Neural cell (in vitro differentiated cells): Measurements from ENCODE around the gene FAIM. TPM values are rescaled to one million over a fixed set of nuclear protein-coding genes. Genes with fewer than 3 reads are reported as not detected.
"Not testable (repeated sequence)": the region's sequence is repeated elsewhere in the genome, so short reads cannot be mapped to it uniquely, and the experiment has no call there.

Experiments used
- H2AFZ ChIP-seq: fragments of 200-600, 300-800 bp; sonication (generic), shearing (Covaris generic); 2 replicates; pipeline ENCODE4 v1.6.0; 2014; ENCODE audit warnings: low read depth, mild to moderate bottlenecking, antibody characterized with exemption, low read length, moderate library complexity
- H3F3A ChIP-seq: fragments of 200-600 bp; shearing (Covaris generic); 2 replicates; pipeline ENCODE4 v1.6.1; 2016; ENCODE audit warnings: mild to moderate bottlenecking, moderate library complexity, mixed read lengths, antibody characterized with exemption, low read length; ENCODE audit not compliant: insufficient read depth, poor library complexity, severe bottlenecking
- H3K27ac ChIP-seq: fragments of 200-600, 300-800 bp; sonication (generic), shearing (Covaris generic); 2 replicates; pipeline ENCODE4 v1.5.1; 2014; ENCODE audit warnings: mild to moderate bottlenecking, low read length, moderate library complexity
- H3K27me3 ChIP-seq: fragments of 300-800, 200-600 bp; sonication (generic), shearing (Covaris generic); 2 replicates; pipeline ENCODE4 v1.6.0; 2014; ENCODE audit warnings: mild to moderate bottlenecking, low read depth, low read length, moderate library complexity; ENCODE audit not compliant: insufficient read depth
- H3K36me3 ChIP-seq: fragments of 300-800, 200-600 bp; sonication (generic), shearing (Covaris generic); 2 replicates; pipeline ENCODE4 v1.5.1; 2014; ENCODE audit warnings: mild to moderate bottlenecking, antibody characterized with exemption, low read length, moderate library complexity; ENCODE audit not compliant: insufficient read depth
- H3K4me2 ChIP-seq: fragments of 300-800, 200-600 bp; sonication (generic), shearing (Covaris generic); 2 replicates; pipeline ENCODE4 v1.6.0; 2014; ENCODE audit warnings: mild to moderate bottlenecking, low read length
- H3K4me3 ChIP-seq: fragments of 300-800, 200-600 bp; sonication (generic), shearing (Covaris generic); 2 replicates; pipeline ENCODE4 v1.5.1; 2014; ENCODE audit warnings: mild to moderate bottlenecking, low read length, moderate library complexity
- H3K79me2 ChIP-seq: fragments of 200-600 bp; shearing (Covaris generic); replicated peaks from 2 replicates; pipeline ENCODE4 v1.6.0; 2014; ENCODE audit warnings: mild to moderate bottlenecking, low read length, moderate library complexity; ENCODE audit not compliant: insufficient read depth
- H3K9ac ChIP-seq: fragments of 300-800, 200-600 bp; sonication (generic), shearing (Covaris generic); 2 replicates; pipeline ENCODE4 v1.6.1; 2016; ENCODE audit warnings: mild to moderate bottlenecking, low read length, mixed read lengths
- H3K9me2 ChIP-seq: fragments of 200-600 bp; shearing (Covaris generic); 2 replicates; pipeline ENCODE4 v1.6.1; 2016; ENCODE audit warnings: mild to moderate bottlenecking, low read length, mixed read lengths; ENCODE audit not compliant: insufficient read depth
- H3K9me3 ChIP-seq: fragments of 200-600, 300-800 bp; sonication (generic), shearing (Covaris generic); 2 replicates; pipeline ENCODE4 v1.6.1; 2016; ENCODE audit warnings: mild to moderate bottlenecking, mixed run types, low read length, moderate library complexity, mixed read lengths
- H4K20me1 ChIP-seq: fragments of 200-600 bp; shearing (Covaris generic); 2 replicates; pipeline ENCODE4 v1.6.1; 2016; ENCODE audit warnings: mild to moderate bottlenecking, mixed run types; ENCODE audit not compliant: insufficient read depth
- EP300 ChIP-seq: fragments of 450-650 bp; conservative IDR thresholded peaks from 2 replicates; pipeline ENCODE4 v1.6.1; 2014; ENCODE audit warnings: antibody characterized with exemption, mild to moderate bottlenecking, moderate library complexity; ENCODE audit not compliant: poor library complexity, severe bottlenecking
- EZH2 ChIP-seq: fragments of 200-600, 300-800 bp; shearing (Covaris generic), sonication (generic); IDR thresholded peaks from 2 replicates; pipeline ENCODE4 v1.6.1; 2014; ENCODE audit warnings: antibody characterized with exemption, low read length, borderline replicate concordance, mild to moderate bottlenecking; ENCODE audit not compliant: insufficient read depth, poor library complexity, severe bottlenecking
- MXI1 ChIP-seq: fragments of 450-650 bp; conservative IDR thresholded peaks from 2 replicates; pipeline ENCODE4 v1.6.1; 2014; ENCODE audit warnings: antibody characterized with exemption, mild to moderate bottlenecking; ENCODE audit not compliant: poor library complexity, severe bottlenecking
- POLR2AphosphoS5 ChIP-seq: IDR thresholded peaks from 2 replicates; pipeline ENCODE4 v1.6.1; 2012
- RAD21 ChIP-seq: fragments of 450-650 bp; conservative IDR thresholded peaks from 2 replicates; pipeline ENCODE4 v1.6.1; 2014; ENCODE audit warnings: antibody characterized with exemption, mild to moderate bottlenecking, moderate library complexity
- SMC3 ChIP-seq: fragments of 450-650 bp; conservative IDR thresholded peaks from 2 replicates; pipeline ENCODE4 v1.6.1; 2014; ENCODE audit warnings: antibody characterized with exemption, mild to moderate bottlenecking, moderate library complexity; ENCODE audit not compliant: poor library complexity
- TAF1 ChIP-seq: IDR thresholded peaks from 2 replicates; pipeline ENCODE4 v1.6.1; 2012; ENCODE audit warnings: low read depth
- polyA plus RNA-seq: library from polyadenylated mRNA; depleted of rRNA; stranded (reverse); fragments of >200 nt; gene quantifications from 2 replicates; pipeline ENCODE4 v1.2.3, GENCODE V29; 2014
- TF ChIP-seq, protein P1 (sequence below): IDR thresholded peaks from 2 replicates; pipeline ENCODE4 v1.6.1; 2012; ENCODE audit warnings: borderline replicate concordance
- TF ChIP-seq, protein P2 (sequence below): fragments of 450-650 bp; IDR thresholded peaks from 2 replicates; pipeline ENCODE4 v1.5.1; 2014; ENCODE audit warnings: antibody characterized with exemption, mild to moderate bottlenecking, moderate library complexity; ENCODE audit not compliant: poor library complexity, severe bottlenecking

Gene FAIM
- polyA plus RNA-seq, 1 donor from 2014 or later = 3.1 TPM

DNA sequence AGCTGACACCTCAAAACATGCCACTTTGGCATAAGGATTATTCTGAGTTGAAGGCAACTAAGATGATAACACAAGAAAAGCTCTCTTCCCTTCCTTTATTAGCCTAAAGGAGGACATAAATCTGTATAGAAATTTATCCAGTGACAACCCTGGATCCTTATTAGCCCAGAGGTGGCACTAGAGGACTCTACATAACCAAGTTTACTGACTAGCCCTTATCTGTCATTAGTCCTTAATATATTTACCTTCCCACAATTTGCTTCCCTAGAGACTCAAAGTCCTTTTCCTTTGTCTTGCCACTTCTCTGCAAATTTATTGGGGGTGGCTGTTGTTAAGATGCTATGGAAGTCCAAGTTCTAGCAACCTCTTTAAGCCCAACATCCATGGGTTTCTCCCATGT, 41.2 kb upstream of the FAIM start:
- TF ChIP-seq, protein P1, sequence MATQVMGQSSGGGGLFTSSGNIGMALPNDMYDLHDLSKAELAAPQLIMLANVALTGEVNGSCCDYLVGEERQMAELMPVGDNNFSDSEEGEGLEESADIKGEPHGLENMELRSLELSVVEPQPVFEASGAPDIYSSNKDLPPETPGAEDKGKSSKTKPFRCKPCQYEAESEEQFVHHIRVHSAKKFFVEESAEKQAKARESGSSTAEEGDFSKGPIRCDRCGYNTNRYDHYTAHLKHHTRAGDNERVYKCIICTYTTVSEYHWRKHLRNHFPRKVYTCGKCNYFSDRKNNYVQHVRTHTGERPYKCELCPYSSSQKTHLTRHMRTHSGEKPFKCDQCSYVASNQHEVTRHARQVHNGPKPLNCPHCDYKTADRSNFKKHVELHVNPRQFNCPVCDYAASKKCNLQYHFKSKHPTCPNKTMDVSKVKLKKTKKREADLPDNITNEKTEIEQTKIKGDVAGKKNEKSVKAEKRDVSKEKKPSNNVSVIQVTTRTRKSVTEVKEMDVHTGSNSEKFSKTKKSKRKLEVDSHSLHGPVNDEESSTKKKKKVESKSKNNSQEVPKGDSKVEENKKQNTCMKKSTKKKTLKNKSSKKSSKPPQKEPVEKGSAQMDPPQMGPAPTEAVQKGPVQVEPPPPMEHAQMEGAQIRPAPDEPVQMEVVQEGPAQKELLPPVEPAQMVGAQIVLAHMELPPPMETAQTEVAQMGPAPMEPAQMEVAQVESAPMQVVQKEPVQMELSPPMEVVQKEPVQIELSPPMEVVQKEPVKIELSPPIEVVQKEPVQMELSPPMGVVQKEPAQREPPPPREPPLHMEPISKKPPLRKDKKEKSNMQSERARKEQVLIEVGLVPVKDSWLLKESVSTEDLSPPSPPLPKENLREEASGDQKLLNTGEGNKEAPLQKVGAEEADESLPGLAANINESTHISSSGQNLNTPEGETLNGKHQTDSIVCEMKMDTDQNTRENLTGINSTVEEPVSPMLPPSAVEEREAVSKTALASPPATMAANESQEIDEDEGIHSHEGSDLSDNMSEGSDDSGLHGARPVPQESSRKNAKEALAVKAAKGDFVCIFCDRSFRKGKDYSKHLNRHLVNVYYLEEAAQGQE = no peak
- TF ChIP-seq POLR2AphosphoS5 (no peak), RAD21 (no peak), SMC3 (no peak), EZH2 (no peak), EP300 (no peak), TAF1 (no peak)
- no peak overlapping the region for H3K4me2 ChIP-seq
- no peak overlapping the region for H3K27ac ChIP-seq
- no peaks in the 10 kb centered on the region for H3F3A ChIP-seq
- no peaks in the 10 kb centered on the region for H3K79me2 ChIP-seq
- H3K4me3 ChIP-seq = no peak overlapping the region
- H3K9ac ChIP-seq = no peak overlapping the region
- no peaks in the 10 kb centered on the region for H4K20me1 ChIP-seq
- H3K36me3 ChIP-seq = no peaks in the 10 kb centered on the region
- H3K27me3 ChIP-seq = no peaks in the 10 kb centered on the region
- no peaks in the 10 kb centered on the region for H3K9me2 ChIP-seq
- H3K9me3 ChIP-seq = no peaks in the 10 kb centered on the region
- H2AFZ ChIP-seq = no peak overlapping the region

DNA sequence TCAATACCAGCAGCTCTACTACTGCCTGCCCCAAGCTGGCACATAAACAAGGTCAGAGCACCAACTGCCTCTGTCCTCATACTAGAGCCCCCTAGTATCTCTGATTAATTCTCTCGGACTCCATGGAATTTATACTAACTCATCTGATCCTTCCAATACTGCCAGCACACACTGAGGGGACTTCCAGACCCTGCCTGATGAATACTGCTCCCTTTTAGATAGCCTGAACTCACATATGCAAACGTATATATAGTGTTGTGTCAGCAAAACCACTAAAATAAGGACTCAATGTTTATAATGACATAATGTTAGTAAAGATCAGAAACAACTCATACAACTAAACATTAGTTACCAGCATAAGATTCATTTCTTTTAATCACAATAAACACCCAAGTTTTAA, 39.5 kb upstream of the FAIM start:
- H3K27me3 ChIP-seq = no peaks in the 10 kb centered on the region
- no peaks in the 10 kb centered on the region for H3K36me3 ChIP-seq
- H3F3A ChIP-seq = no peaks in the 10 kb centered on the region
- H2AFZ ChIP-seq = no peak overlapping the region
- no peaks in the 10 kb centered on the region for H3K9me2 ChIP-seq
- no peak overlapping the region for H3K27ac ChIP-seq
- no peak overlapping the region for H3K9ac ChIP-seq
- H4K20me1 ChIP-seq = no peaks in the 10 kb centered on the region
- no peak overlapping the region for H3K4me2 ChIP-seq
- TF ChIP-seq POLR2AphosphoS5 (no peak), MXI1 (no peak)
- no peaks in the 10 kb centered on the region for H3K9me3 ChIP-seq
- H3K79me2 ChIP-seq = no peaks in the 10 kb centered on the region
- no peak overlapping the region for H3K4me3 ChIP-seq

DNA sequence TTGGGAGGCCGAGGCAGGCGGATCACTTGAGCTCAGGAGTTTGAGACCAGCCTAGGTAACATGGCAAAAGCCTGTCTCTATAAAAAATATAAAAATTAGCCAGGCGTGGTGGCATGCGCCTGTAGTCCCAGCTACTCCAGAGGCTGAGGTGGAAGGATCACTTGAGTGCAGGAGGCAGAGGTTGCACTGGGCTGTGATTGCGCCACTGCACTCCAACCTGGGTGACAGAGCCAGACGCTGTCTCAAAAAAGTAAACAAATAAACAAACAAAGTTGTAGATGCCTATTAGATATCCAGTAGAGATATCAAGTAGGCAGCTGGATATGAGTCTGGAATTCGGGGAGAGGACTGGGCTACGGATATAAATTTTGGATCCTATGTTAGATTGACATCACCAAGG, 38.9 kb upstream of the FAIM start:
- not testable (repeated sequence) for H3K9me3 ChIP-seq, H3K4me2 ChIP-seq, H3K27me3 ChIP-seq, H3K4me3 ChIP-seq, H2AFZ ChIP-seq, H3K79me2 ChIP-seq, H3K9ac ChIP-seq, H3F3A ChIP-seq, H4K20me1 ChIP-seq, H3K27ac ChIP-seq, H3K9me2 ChIP-seq, H3K36me3 ChIP-seq

DNA sequence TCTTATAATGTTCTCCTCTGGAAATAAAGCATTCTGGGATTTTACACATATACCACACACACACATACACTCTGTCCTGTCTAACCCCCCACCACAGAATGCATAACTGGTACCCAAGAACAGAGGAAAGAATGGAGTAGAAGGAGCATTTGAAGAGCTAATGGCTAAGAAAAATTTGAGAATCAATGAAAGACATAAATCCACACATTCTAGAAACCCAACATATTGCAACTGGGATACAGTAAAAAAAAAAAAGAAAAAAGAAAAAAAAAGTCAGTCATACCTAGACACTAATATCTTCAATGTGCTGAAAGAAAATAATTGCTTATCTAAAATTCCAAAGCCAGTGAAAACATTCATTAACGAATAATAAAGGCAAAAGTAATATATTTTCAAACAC, 35.4 kb upstream of the FAIM start:
- H3F3A ChIP-seq = no peaks in the 10 kb centered on the region
- no peak overlapping the region for H3K4me2 ChIP-seq
- H3K9ac ChIP-seq = no peak overlapping the region
- no peak for TF ChIP-seq RAD21
- TF ChIP-seq POLR2AphosphoS5 = no peak
- TF ChIP-seq, protein P2, sequence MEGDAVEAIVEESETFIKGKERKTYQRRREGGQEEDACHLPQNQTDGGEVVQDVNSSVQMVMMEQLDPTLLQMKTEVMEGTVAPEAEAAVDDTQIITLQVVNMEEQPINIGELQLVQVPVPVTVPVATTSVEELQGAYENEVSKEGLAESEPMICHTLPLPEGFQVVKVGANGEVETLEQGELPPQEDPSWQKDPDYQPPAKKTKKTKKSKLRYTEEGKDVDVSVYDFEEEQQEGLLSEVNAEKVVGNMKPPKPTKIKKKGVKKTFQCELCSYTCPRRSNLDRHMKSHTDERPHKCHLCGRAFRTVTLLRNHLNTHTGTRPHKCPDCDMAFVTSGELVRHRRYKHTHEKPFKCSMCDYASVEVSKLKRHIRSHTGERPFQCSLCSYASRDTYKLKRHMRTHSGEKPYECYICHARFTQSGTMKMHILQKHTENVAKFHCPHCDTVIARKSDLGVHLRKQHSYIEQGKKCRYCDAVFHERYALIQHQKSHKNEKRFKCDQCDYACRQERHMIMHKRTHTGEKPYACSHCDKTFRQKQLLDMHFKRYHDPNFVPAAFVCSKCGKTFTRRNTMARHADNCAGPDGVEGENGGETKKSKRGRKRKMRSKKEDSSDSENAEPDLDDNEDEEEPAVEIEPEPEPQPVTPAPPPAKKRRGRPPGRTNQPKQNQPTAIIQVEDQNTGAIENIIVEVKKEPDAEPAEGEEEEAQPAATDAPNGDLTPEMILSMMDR = no peak
- TF ChIP-seq, protein P1 = no peak
- no peak for TF ChIP-seq EP300
- TF ChIP-seq SMC3 = no peak
- no peak for TF ChIP-seq MXI1
- no peak for TF ChIP-seq EZH2
- no peak for TF ChIP-seq TAF1
- H3K4me3 ChIP-seq = no peak overlapping the region
- H3K79me2 ChIP-seq = no peaks in the 10 kb centered on the region
- H3K36me3 ChIP-seq = no peaks in the 10 kb centered on the region
- no peak overlapping the region for H2AFZ ChIP-seq
- no peaks in the 10 kb centered on the region for H3K9me2 ChIP-seq
- no peaks in the 10 kb centered on the region for H4K20me1 ChIP-seq
- H3K9me3 ChIP-seq = no peaks in the 10 kb centered on the region
- no peaks in the 10 kb centered on the region for H3K27me3 ChIP-seq
- no peak overlapping the region for H3K27ac ChIP-seq
